ENCODE results near the gene SLC27A2.
"Not testable (repeated sequence)": the region's sequence is repeated elsewhere in the genome, so short reads cannot be mapped to it uniquely, and the experiment has no call there.

The SLC27A2 gene
- total RNA-seq: 0.19 to 11.5 (median 0.27) reads per million in 3 experiments

DNA sequence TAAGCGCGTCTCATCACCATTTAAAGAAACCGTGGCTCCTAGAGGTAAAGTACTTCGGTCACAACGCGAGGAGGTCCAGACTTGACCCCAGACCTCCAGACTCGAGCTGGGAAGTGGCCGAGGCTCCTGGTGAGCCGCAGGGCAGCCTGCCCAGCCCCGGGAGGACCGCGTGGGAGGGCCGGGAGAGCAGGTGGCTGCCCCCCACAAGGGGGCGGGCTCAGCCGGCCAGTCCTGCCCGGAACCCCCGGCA lies at the start of gene SLC27A2:
Gene SLC27A2 (plus strand): TSS at position 228 of the 250 bp plus-strand sequence. CDS start 232 bp downstream, outside the sequence.
- no peak for DNase-seq

DNA sequence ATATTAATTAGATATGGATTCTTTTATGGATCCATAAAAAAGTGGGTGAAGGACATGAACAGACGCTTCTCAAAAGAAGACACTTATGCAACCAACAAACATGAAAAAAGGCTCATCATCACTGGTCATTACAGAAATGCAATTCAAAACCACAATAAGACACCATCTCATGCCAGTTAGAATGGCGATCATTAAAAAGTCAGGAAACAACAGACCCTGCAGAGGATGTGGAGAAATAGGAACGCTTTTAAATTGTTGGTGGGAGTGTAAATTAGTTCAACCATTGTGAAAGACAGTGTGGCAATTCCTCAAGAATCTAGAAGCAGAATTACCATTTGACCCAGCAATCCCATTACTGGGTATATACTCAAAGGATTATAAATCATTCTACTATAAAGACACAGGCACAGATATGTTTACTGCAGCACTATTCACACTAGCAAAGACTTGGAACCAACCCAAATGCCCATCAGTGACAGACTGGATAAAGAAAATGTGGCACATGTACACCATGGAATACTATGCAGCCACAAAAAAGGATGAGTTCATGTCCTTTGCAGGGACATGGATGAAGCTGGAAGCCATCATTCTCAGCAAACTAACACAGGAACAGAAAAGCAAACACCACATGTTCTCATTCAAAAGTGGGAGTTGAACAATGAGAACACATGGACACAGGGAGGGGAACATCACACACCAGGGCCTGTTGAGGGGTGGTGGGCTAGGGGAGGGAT lies 49.6 kb upstream of the SLC27A2 start:
- not testable (repeated sequence) for DNase-seq

DNA sequence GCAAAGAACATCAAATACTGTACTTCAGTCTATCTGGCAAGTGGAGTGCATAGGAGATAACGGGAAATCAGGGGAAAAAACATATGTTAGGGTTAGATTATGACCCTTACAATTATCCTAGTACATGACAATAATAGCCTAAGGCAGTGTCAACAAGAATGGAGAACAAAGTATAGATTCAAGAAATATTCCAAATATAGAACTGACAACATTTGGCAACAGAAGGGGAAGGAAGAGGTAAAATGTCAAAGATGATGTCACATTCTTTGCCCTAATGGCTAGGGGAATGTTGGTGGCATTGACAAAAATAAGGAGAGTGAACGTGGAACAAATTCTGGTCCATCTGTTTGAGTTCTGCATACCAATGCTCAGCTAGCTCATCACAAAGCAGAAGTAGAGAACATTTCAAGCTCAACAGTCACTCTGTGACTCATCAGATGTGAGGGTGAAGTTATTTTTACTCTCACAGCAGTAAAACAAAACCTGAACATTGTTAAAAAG lies 47.4 kb upstream of the SLC27A2 start:
- no peak for DNase-seq

DNA sequence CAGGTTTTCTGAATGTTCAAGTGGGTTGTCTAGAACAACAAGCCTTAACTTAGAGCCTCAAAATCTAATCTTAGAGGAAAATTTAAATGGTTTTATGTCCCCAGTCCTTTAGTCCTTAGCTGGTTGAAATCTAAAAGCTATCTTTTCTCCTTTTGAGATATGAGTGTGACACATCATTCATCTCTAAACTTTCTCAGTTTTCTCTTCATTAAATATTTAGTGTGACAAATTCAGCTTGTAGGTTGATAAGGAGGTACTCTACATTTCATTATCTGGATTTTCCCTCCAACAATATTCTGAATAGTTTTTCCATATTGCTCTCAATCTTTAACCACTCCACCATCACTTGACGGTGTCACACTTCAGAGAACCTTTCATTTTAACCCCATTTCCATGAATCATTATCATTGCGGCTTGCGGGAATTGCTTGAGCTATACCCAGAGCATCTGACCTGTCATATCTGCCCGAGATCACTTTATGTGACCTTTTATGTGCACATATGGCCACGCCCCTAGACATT lies 46.9 kb upstream of the SLC27A2 start:
- DNase-seq: no peak

DNA sequence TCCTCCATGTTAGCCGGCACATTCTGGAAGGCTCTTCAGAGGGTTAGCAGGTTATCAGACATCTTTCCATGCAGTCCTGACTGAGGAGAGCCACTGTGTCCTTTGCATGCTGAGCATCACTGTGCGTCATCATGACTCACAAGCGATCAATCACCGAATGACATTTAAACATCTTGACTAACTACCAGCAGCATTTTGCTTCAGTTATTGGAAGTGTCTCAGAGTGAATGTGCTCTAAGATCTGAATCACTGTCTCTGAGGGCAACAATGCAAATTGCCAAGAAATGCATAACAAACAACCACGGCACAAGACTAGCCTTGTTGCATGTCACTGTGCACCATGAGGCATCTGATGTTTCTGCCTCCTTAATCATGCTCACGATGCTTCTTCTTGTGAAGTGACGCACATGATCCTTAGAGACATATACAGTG lies 44.6 kb upstream of the SLC27A2 start:
- DNase-seq: no peak

DNA sequence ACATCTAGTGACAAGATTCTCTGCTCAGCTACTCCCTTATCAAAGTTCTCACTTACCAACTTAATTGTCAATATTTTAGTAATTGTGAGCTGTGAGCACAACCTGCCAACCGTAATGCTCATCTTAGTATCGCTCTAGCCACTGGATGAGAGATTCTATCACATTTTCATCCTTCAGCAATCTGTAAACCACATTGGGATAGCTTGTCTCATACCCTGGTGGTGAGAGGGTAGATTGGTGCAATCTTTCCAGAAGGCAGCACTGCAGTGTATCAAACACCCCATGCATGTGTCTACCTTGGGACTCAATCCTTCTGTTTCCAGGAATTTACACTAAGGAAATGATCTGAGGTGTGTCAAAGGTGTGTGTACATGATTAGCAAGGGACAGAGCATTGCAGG lies 44.1 kb upstream of the SLC27A2 start:
- no peak for DNase-seq

DNA sequence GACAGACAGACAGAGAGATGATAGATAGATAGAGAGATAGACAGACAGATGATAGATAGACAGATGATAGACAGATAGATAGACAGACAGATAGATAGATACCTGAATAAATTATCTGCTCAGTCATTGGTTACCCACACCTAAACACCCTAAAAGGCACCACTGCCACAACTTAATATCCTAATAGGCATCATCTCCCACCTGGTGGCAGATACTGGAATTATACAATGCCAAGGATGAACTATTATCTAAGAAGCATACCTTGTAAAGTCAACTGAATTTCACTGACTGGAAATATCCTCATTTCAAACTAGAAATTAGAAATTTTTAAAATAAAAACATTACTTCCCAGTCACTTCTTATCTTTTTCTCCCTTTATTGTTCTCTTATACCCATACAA lies 43.6 kb upstream of the SLC27A2 start:
- DNase-seq: no peak

DNA sequence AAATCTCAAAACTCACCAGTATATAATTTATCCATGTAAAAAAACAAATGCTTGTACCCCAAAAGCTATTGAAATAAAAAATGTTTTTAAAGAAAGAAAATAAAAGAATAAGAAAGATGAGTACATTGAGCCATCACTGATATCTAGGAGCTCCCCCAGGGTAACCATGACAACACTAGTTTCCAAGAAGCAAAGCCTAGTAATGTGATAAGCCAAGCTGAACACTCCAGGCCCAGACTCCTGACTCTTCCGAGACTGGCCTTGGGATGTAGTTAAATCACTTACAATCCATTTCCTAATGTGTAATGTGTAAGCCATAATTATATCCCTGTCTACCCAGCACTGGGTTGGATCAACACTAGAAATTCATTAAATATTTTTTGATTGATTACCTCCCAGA lies 41.9 kb upstream of the SLC27A2 start:
- DNase-seq: no peak

DNA sequence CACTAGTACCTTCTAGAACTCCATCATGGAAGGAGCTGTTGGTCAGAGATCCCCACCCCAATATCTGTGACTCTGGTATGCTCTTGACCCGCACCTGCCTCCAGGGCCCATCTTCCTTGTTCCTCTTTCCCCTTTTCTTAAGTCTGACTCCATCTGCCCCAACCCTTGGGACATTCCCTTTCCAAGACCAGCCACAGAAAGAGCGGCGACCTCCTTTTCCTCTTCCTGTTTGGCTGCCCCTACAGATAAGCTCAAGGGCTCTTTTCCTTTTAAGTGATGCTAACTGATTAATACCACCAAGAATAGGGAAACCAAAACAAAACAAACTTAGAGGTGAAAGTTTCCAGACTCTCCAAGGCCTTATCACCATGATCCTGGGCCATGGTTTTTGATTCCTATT lies 41.0 kb upstream of the SLC27A2 start:
- no peak for DNase-seq

DNA sequence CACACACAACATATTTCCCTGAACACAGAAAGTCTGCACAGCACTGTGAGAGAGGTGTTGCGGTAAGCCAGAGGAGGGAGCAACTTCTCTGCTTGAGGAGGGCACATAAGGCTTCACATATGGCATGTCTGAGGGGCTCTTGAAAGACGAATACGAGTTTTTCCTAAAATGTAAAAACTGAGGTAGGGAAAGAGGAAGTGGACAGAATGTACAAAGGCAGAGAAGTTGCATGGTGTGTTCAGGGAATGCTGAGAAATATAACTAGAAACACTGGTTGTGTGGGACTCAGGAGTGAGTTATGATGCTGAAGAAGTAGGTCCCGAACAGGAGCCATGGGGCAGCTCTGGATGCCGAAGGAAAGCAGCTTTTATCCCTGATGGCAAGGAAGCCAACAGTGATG lies 40.1 kb upstream of the SLC27A2 start:
- no peak for DNase-seq

DNA sequence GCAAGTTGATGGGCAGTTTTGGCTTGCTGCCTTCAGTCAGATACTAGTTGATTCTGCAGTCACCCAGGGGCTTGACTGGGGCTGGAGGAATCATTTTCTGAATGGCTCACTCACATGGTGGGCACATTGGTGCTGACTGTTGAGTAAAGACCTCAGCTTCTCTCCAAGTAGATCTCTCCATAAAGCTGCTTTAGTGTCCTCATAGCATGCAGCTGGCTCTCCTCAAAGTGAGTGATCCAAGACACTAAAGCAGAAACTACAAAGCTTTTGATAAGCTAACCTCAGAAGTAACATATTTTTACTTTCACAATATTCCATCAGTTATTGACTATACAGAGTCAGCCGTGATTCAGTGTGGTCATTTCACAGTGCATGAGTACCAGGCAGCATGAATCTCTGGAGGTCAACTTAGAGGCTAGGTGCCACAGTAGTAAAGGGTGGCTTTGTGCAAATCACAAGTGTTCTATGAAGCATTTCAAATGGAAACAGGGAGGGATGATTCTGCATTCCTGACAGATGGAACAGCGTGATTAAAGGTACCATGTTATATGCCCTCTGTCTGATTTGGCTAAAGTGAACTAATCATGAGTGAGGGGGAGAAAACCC lies 38.6 kb upstream of the SLC27A2 start:
- DNase-seq: no peak

DNA sequence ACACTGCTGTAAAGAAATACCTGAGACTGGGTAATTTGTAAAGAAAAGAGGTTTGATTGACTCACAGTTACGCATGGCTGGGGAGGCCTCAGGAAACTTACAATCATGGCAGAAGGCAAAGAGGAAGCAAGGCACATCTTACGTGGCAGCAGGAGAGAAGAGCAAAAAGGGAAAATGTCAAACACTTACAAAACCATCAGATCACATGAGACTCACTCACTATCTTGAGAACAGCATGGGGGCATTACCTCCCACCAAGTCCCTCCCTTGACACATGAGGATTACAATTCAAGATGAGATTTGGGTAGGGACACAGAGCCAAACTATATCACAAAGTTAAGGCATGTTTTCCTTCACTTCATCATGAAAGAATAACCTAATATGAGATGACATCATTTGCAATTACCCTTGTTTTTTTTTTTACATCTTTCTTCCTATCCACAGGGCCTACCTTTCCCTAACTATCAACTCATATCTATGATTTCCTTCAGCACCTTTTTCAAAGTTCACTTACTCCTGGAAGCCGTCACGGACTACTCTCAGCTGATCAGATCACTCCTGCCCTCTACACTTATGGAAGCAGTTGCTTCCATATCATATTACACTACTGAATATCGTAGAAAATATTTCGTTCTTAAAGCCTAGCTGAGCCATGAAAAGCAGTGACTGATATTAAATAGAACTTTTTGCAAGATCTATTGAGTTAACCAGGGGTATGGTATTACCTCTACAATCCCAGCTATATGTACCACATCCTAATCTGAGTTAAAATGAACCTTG lies 37.5 kb upstream of the SLC27A2 start:
- DNase-seq: no peak

DNA sequence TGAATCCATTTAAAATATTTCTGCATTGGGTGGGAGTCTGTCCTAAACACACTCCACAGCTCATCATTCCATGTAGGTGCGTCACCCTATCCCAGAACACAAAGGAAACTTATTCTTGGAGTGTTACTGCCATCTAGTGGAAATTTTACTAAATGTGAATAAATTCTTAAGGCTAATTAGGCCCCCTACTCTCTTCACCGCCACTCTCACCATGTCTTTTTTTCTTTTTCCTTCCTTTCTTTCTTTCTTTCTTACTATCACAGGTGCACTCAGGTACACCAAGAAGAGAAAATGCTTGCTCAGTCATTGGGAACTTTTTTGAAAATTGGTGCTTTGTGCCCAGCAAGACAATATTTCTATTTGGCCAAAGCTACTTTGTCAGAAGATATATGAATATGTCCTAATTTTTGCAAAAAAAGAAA lies 36.5 kb upstream of the SLC27A2 start:
- DNase-seq: peak; percentile 9

DNA sequence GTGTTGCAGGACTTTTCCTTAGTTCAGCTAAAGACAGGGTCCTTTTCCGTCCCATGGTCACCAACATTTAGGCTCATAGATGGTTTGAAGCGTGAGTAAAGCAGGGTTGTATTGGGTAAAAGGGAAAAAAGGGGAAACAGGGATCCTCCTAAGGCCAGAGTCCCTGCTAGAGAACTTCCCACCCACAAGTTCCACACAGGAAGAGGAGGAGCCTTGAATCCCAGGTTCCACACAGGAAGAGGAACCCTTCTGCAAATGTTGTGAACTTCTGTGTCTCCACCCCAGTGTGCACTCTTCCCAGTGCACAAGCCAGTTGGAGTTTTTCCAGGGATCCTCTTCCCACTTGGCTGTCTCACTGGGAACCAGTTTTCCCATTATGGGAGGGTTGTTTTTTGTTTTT lies 35.4 kb upstream of the SLC27A2 start:
- DNase-seq: no peak

DNA sequence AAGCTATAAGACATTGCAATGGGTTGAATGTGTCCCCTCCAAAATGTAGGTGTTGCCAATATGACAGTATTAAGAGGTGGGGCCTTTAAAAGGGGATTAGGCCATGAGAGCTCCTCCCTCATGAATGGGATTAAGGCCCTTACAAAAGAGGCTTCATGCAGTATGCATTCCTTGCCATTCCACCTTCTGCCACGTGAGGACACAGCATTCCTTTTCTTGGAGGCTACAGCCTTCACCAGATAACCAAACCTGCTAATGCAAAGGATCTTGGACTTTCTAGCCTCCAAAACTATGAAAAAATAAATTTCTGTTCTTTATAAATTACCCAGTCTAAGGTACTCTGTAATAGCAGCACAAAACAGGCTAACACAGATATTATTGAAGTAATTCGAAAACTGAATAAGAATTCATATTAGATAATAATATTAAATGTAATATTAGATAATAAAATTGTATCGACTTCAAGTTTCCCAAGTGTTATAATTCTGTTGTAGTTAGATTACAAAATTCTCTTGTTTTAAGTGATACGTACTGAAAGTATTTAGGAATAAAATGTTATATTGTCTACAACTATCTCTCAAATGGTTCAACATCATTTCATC lies 33.5 kb upstream of the SLC27A2 start:
- DNase-seq: no peak

DNA sequence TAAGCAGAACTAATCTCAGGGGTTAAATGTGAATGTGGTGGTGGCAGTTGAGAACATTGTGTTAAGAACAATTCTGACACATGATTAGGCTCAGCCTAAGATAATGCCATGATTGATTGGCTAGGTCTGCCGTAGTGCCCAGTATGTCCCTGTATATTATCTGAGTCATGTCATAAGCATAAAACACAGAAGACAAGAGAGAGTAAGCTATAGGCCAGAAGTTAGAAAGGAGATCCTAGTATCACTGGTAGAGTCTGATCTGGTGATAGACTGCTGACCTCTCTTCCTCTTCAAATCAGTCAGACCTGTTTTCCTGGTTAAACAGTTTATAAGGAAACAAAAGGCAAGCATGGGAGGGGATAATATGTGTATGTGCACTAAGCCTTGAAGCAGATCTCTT lies 32.9 kb upstream of the SLC27A2 start:
- DNase-seq: no peak

DNA sequence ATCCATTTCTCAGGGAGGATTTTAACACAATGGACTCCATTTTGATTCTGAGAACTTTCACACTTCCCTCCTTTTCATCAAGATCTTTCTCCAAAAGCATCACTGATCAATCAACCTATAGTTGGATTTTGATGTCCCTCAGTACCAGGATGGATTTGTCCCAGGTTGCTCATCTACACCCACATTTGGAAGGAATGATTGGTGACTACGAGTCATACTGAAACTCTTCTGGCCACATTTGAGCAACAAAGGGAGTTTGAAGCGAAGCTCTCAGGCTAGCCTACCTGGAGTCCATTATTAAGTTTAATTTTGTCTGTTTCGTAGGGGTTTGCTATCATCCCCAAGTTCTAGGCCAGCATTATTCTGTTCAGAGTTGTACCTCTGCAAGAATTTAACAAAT lies 31.6 kb upstream of the SLC27A2 start:
- no peak for DNase-seq

DNA sequence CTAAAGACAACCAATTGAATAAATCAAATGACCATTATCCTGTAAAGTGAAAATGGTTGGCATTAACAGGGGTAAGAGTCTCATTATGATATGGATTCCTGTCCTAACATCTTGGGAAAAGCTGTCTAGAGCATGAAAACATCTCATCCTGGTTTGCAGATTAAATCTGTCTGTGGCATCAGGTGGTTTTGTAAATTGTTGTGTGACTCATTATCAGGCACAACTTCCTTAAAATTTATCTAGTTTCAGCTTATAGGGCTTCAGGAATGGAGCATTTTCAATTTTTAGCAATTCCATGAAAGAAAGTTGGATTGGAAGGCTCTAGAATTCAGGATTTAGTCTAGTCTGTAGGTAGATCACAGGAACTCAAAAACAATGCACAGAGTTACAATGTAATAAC lies 31.1 kb upstream of the SLC27A2 start:
- DNase-seq: no peak

DNA sequence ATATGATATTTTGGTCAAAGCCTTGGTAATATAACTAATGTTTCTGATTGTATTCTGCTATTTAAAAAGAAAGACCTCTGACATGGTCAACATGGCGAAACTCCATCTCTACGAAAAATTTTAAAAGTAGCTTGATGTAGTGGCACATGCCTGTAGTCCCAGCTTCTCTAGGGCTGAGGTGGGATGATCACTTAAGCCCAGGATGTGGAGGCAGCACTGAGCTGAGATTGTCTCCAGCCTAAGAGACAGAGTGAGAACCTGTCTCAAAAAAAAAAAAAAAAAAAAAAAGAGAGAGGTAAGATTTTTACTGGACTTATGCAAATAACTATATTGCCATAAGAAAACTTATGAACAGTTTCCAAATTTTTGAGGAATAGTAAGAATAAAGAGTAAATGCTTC lies 30.5 kb upstream of the SLC27A2 start:
- DNase-seq: no peak

DNA sequence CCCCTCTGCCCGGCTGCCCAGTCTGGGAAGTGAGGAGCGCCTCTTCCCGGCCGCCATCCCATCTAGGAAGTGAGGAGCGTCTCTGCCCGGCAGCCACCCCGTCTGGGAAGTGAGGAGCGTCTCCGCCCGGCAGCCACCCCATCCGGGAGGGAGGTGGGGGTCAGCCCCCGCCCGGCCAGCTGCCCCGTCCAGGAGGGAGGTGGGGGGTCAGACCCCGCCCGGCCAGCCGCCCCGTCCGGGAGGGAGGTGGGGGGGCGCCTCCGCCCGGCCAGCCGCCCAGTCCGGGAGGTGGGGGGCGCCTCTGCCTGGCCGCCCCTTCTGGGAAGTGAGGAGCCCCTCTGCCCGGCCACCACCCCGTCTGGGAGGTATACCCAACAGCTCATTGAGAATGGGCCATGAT lies 23.8 kb upstream of the SLC27A2 start:
- not testable (repeated sequence) for DNase-seq

DNA sequence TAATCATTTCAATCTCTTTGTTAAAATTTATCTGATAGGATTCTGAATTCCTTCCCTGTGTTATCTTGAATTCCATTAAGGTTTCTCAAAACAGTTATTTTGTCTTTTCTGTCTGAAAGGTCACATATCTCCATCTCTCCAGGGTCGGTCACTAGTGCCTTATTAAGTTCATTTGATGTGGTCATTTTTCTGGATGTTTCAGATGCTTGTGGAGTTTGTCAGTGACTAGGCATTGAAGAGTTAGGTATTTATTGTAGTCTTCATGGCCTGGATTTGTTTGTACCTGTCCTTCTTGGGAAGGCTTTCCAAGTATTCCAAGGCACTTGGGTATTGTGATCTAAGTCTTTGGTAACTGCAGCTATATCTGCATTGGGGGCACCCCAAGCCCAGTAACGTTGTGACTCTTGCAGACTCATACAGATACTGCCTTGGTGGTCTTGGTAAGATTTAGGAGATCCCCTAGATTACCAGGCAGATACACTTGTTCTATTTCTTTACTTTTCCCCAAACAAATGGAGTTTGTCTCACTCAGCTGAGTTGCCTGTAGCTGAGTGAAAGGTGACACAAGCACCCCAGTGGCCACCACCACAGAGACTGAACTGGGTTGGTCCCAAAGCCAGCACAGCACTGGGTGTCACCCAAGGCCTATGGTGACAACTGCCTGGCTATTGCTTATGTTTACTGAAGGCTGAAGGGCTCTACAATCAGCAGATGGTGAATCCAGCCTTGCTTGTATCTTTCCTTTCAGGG lies 18.9 kb upstream of the SLC27A2 start:
- DNase-seq: no peak

DNA sequence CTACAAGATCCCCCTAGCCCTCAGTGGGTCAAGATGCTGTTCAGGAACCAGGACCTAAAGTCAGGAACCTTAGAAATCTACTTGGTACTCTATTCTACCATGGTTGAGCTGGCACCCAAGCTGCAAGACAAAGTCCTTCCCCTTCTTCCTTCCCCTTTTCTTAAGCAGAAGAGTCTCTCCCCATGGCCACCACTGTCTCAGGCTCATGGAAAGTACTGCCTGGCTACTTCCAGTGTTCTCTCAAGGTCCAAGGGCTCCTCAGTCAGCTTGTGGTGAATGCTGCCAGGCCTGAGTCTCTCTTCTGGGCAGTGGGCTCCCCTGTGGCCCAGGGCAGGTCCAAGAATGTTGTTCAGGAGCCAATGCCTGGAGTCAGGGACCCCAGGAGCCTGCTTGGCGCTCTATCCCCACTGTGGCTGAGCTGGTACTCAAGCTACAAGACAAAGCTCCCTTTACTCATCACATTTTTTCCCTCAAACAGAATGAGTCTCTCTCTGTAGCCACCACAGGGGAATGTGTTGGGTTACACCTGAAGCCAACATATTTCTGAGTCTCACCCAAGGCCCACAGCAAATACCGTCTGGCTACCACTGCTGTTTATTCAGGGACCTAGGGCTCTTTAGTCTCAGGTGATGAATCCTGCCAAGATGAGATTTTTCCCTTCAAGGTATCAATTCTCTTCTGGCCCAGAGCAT lies 18.1 kb upstream of the SLC27A2 start:
- no peak for DNase-seq
